22Rv1 (cell line): ENCODE measurements around the gene PLXNB2.
"Not testable (repeated sequence)": the region's sequence is repeated elsewhere in the genome, so short reads cannot be mapped to it uniquely, and the experiment has no call there.

Experiments
- H3K27ac ChIP-seq: fragments of 450-650 bp; 2 replicates; pipeline ENCODE4 v1.5.1; 2017
- CTCF ChIP-seq: fragments of 450-650 bp; IDR thresholded peaks from 2 replicates; pipeline ENCODE4 v1.5.1; 2017; ENCODE audit warnings: mild to moderate bottlenecking
- ZFX ChIP-seq: fragments of 450-650 bp; IDR thresholded peaks from 2 replicates; pipeline ENCODE4 v1.6.1; 2017; ENCODE audit warnings: antibody characterized with exemption, borderline replicate concordance

The PLXNB2 gene

GRCh38 chr22:50323900-50324299, 16.5 kb upstream of the PLXNB2 start:
- TF ChIP-seq ZFX, result no peak
- TF ChIP-seq CTCF, result no peak
- no peak overlapping the region for H3K27ac ChIP-seq

- not testable (repeated sequence) for H3K27ac ChIP-seq
Measured at GRCh38 chr22:50322382-50323104, 15.1 kb upstream of the PLXNB2 start.

- no peak overlapping the region for H3K27ac ChIP-seq
- TF ChIP-seq ZFX (no peak), CTCF (no peak)
Measured at GRCh38 chr22:50320671-50321325, 13.4 kb upstream of the PLXNB2 start.

- no peak overlapping the region for H3K27ac ChIP-seq
- TF ChIP-seq ZFX (no peak), CTCF (no peak)
Measured at GRCh38 chr22:50320116-50320515, 12.7 kb upstream of the PLXNB2 start.

- no peak overlapping the region for H3K27ac ChIP-seq
- no peak for TF ChIP-seq ZFX
- no peak for TF ChIP-seq CTCF
Measured at GRCh38 chr22:50319503-50319951, 12.1 kb upstream of the PLXNB2 start.

GRCh38 chr22:50318698-50319411, 11.4 kb upstream of the PLXNB2 start:
- TF ChIP-seq ZFX, result no peak
- no peak for TF ChIP-seq CTCF
- no peak overlapping the region for H3K27ac ChIP-seq

GRCh38 chr22:50318356-50318697, 10.9 kb upstream of the PLXNB2 start:
- no peak overlapping the region for H3K27ac ChIP-seq
- TF ChIP-seq CTCF, result no peak
